DND-41 (cell line): Measurements from ENCODE around the gene PGM1.

ENCODE experiments used
- EZH2 ChIP-seq: IDR thresholded peaks from 3 replicates; pipeline ENCODE4 v1.6.1; 2012; ENCODE audit warnings: borderline replicate concordance, low read depth, mild to moderate bottlenecking, moderate library complexity, low read length, inconsistent platforms; ENCODE audit not compliant: severe bottlenecking
- TF ChIP-seq, protein P1 (sequence below): IDR thresholded peaks from 2 replicates; pipeline ENCODE4 v1.5.1; 2012; ENCODE audit warnings: borderline replicate concordance, low read length, moderate library complexity, mild to moderate bottlenecking; ENCODE audit not compliant: poor library complexity, severe bottlenecking; ENCODE audit errors: extremely low read depth

DNA sequence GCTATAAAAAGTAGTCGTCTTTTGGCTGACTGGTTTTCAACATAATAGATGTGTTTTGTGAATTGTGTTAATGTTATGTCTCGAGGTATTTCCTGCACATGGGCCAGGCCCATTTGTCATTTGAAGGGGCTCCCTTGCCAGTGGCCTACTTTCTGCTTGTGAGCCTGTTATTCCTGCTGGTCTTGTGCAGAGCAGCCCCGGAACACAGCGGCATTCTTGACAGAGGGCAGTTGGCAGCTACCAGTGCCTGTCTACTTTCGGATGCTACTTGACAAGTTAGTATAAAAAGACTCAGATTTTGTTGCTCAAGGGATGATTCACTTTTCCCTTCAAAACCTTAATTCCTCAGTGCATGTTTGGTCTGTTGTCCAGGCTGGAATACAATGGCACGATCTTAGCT, 28.5 kb downstream of the PGM1 start:
- TF ChIP-seq, protein P1, sequence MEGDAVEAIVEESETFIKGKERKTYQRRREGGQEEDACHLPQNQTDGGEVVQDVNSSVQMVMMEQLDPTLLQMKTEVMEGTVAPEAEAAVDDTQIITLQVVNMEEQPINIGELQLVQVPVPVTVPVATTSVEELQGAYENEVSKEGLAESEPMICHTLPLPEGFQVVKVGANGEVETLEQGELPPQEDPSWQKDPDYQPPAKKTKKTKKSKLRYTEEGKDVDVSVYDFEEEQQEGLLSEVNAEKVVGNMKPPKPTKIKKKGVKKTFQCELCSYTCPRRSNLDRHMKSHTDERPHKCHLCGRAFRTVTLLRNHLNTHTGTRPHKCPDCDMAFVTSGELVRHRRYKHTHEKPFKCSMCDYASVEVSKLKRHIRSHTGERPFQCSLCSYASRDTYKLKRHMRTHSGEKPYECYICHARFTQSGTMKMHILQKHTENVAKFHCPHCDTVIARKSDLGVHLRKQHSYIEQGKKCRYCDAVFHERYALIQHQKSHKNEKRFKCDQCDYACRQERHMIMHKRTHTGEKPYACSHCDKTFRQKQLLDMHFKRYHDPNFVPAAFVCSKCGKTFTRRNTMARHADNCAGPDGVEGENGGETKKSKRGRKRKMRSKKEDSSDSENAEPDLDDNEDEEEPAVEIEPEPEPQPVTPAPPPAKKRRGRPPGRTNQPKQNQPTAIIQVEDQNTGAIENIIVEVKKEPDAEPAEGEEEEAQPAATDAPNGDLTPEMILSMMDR, result no peak
- TF ChIP-seq EZH2, result no peak
